Astrocyte of the spinal cord (primary cell): ENCODE data around the gene MBLAC1.

ENCODE experiments used
- DNase-seq: peaks from one replicate; pipeline ENCODE4 v3.0.0; 2011; ENCODE audit warnings: low read depth, low spot score
- H3K4me3 ChIP-seq: 2 replicates; pipeline ENCODE4 v1.5.1; 2011; ENCODE audit warnings: low read depth, mild to moderate bottlenecking, low read length, moderate library complexity
- in situ Hi-C: cut with HindIII; loops from 2 replicates; pipeline ENCODE4 v1.10.0; 2017; ENCODE audit warnings: low sequenced_read_pairs
- TF ChIP-seq, protein P1 (sequence below): IDR thresholded peaks from 2 replicates; pipeline ENCODE4 v1.5.1; 2012; ENCODE audit warnings: low read depth, mild to moderate bottlenecking, low read length, inconsistent platforms

Gene MBLAC1

GRCh38 chr7:100095704-100096103 lies 31.1 kb upstream of the MBLAC1 start:
- H3K4me3 ChIP-seq, result no peak overlapping the region
- in situ Hi-C loops, result no loop called here
- TF ChIP-seq, protein P1, sequence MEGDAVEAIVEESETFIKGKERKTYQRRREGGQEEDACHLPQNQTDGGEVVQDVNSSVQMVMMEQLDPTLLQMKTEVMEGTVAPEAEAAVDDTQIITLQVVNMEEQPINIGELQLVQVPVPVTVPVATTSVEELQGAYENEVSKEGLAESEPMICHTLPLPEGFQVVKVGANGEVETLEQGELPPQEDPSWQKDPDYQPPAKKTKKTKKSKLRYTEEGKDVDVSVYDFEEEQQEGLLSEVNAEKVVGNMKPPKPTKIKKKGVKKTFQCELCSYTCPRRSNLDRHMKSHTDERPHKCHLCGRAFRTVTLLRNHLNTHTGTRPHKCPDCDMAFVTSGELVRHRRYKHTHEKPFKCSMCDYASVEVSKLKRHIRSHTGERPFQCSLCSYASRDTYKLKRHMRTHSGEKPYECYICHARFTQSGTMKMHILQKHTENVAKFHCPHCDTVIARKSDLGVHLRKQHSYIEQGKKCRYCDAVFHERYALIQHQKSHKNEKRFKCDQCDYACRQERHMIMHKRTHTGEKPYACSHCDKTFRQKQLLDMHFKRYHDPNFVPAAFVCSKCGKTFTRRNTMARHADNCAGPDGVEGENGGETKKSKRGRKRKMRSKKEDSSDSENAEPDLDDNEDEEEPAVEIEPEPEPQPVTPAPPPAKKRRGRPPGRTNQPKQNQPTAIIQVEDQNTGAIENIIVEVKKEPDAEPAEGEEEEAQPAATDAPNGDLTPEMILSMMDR, result no peak
- DNase-seq, result no peak

DNA sequence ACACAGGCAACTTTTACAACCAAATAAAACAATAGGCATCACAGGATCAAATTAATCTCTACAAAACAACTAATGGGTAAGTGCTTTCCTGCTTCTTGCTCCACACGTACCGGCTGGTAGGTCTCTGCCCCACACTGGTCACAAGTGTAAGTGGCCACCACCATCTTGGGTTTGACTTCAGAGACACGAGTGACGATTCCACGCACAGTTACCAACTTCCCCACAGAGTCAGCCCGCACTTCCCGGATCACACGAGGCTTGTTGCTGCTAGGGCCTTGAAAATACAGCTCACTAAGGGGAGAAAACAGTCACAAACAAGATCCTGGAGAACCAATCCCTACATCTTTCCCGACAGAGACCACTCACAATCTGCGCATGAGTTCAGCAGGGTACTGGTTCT lies 27.9 kb upstream of the MBLAC1 start:
- DNase-seq, result no peak
- no peak overlapping the region for H3K4me3 ChIP-seq
- TF ChIP-seq, protein P1, result no peak
- in situ Hi-C loops, result no loop called here

- TF ChIP-seq, protein P1, result no peak
- DNase-seq, result no peak
- in situ Hi-C loops, result no loop called here
- peak overlapping the region; percentile 66 for H3K4me3 ChIP-seq
These were observed 27.3 kb upstream of the MBLAC1 start for GRCh38 chr7:100099452-100099851.

- TF ChIP-seq, protein P1, result no peak
- peak overlapping the region; percentile 66 for H3K4me3 ChIP-seq
- in situ Hi-C loops, result no loop called here
- DNase-seq, result peak; percentile 99
These were observed 26.2 kb upstream of the MBLAC1 start for GRCh38 chr7:100100420-100101015.

DNA sequence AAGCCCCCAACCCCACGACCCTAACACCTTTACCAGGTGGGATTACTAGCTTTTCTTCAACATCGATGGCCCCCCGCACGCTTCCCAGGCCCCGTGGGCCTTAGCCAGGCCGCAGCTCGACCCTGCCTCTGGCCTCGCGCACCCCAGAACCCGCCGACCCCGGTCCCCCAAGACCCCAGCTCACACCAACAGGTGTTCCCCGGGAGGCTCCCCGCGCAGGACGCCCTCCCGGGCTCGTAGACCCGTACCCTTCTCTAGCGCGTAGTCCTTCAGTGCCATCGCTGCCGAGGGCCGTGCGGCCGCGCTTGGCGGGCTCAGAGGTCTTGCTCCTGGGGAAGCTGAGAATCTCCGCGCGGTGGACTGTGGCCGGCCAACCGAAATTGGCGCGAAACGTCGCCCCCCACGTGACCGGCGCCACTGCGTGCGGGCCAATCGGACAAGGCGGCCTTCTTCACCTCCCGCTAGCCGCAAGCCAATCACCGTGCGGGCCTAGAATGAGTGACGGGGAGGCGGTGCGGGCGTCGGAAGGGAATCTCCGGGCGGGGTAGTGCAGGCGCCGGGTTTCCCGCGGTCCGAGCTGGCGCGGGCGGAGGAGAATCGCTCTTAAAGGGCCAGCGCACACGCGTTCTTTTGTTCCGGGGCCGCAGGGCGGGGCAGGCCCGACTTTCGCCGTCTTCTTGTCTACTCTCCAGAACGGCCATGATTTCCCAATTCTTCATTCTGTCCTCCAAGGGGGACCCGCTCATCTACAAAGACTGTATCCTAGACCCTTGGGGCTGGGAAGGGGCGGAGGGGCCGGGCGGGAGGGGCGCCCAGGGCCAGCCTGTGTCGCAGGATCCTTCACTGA lies 25.5 kb upstream of the MBLAC1 start, which contains the start of the genes AP4M1 and MCM7:
Gene AP4M1, plus strand, starts transcription at position 628 of the 847 bp plus-strand sequence. Its CDS starts 72 bp downstream, at position 700.
Gene MCM7, minus strand, starts transcription at position 382 of the 847 bp plus-strand sequence. Its CDS starts 103 bp downstream, at position 279.
- TF ChIP-seq, protein P1, result no peak
- in situ Hi-C loops, result no loop called here

DNA sequence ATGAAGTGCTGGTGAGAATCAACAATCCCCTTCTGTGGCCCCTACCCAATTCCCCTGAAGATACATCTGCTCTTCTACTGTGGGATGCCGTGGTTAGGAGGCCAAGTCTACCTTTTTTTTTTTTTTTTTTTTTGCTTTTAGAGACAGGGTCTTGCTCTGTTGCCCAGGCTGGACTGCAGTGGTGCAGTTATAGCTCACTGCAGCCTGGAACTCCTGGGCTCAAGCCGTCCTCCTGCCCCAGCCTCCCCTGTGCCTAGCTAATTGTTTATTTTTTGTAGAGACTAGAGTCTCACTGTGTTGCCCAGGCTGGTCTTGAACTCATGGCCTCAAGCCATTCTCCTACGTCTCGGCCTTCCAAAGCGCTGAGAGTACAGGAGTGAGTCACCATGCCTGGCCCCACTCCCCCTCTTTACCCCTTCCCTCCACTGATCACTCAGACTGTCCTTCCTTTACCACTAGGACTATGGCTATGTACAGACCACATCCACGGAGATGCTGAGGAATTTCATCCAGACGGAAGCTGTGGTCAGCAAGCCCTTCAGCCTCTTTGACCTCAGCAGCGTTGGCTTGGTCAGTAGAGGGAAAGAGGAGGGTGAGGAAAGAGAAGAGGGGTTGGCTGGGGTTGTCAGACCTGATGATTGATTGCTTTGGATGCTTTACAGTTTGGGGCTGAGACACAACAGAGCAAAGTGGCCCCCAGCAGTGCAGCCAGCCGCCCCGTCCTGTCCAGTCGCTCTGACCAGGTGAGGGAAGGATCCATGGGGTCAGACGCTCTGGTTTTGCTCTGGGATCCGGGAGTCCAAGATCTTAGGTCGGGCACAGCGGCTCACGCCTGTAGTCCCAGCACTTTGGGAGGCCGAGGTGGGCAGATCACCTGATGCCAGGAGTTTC lies 23.6 kb upstream of the MBLAC1 start:
- H3K4me3 ChIP-seq, result no peak overlapping the region
- peak; percentile 92 for DNase-seq
- in situ Hi-C loops, result no loop called here
- TF ChIP-seq, protein P1, result no peak

More for the DNA sequence above, 25.5 kb upstream of the MBLAC1 start, which contains the start of the genes AP4M1 and MCM7:
- DNase-seq, result peak; percentile 100
- peak within 1 kb of the TSS; percentile 66 for H3K4me3 ChIP-seq
